SK-N-SH treated with all-trans-retinoic acid at 6 μM for 48 hours (cell line): Measurements from ENCODE around the gene OR4D10.

Experiments used
- GLIS3 ChIP-seq: fragments of 250-450 bp; sonication (Bioruptor Pico); IDR thresholded peaks from 2 replicates; pipeline ENCODE4 v1.5.0; 2020; ENCODE audit warnings: mild to moderate bottlenecking, moderate library complexity
- ISL1 ChIP-seq: fragments of 250-450 bp; sonication (Bioruptor Pico); IDR thresholded peaks from 2 replicates; pipeline ENCODE4 v2.1.2; 2022; ENCODE audit warnings: mild to moderate bottlenecking, moderate library complexity
- OSR1 ChIP-seq: fragments of 250-450 bp; sonication (Bioruptor Pico); IDR thresholded peaks from 2 replicates; pipeline ENCODE4 v1.8.0; 2022; ENCODE audit warnings: moderate library complexity, mild to moderate bottlenecking, inconsistent platforms
- ZFP3 ChIP-seq: fragments of 250-450 bp; sonication (Bioruptor Pico); IDR thresholded peaks from 2 replicates; pipeline ENCODE4 v1.5.0; 2020; ENCODE audit warnings: mild to moderate bottlenecking, moderate library complexity
- ZFP30 ChIP-seq: fragments of 450-650 bp; formaldehyde crosslinking; IDR thresholded peaks from 2 replicates; pipeline ENCODE4 v1.5.0; 2022; ENCODE audit warnings: mild to moderate bottlenecking, moderate library complexity
- ZNF8 ChIP-seq: fragments of 450-650 bp; formaldehyde crosslinking; IDR thresholded peaks from 2 replicates; pipeline ENCODE4 v1.5.0; 2020; ENCODE audit warnings: mild to moderate bottlenecking, moderate library complexity
- TF ChIP-seq, protein P1 (sequence below): fragments of 250-450 bp; sonication (Bioruptor Pico); IDR thresholded peaks from 2 replicates; pipeline ENCODE4 v1.8.0; 2020; ENCODE audit warnings: mild to moderate bottlenecking, moderate library complexity, borderline replicate concordance

DNA sequence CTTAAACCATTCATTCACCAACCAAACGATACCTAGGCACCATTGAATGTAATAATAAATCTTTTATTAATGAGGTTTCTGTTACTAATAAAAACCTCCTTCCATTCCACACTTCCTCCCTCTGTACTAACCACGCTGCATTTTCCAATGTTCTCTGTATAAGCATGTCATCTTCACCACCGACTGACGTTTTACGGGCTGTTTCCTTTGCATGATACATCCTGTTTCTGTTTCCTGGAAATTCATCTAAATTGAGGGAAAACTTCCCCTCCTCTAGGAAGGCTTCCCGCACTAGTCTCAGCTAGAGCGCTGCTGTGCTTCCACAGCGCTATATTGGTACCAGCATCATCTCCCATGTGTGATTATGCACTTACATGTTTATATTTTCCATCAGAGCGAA lies 2.1 kb downstream of the OR4D10 start:
- TF ChIP-seq, protein P1, sequence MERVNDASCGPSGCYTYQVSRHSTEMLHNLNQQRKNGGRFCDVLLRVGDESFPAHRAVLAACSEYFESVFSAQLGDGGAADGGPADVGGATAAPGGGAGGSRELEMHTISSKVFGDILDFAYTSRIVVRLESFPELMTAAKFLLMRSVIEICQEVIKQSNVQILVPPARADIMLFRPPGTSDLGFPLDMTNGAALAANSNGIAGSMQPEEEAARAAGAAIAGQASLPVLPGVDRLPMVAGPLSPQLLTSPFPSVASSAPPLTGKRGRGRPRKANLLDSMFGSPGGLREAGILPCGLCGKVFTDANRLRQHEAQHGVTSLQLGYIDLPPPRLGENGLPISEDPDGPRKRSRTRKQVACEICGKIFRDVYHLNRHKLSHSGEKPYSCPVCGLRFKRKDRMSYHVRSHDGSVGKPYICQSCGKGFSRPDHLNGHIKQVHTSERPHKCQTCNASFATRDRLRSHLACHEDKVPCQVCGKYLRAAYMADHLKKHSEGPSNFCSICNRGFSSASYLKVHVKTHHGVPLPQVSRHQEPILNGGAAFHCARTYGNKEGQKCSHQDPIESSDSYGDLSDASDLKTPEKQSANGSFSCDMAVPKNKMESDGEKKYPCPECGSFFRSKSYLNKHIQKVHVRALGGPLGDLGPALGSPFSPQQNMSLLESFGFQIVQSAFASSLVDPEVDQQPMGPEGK: no peak
- TF ChIP-seq OSR1 (no peak), ISL1 (no peak), ZFP3 (CRISPR knock-in tag) (no peak), ZFP30 (CRISPR knock-in tag) (no peak), GLIS3 (CRISPR knock-in tag) (no peak), ZNF8 (CRISPR knock-in tag) (no peak)
